Suppressor macrophage treated with lipopolysaccharide for 1 hour (primary cell): ENCODE measurements around the gene APBA1.

Source experiments
- DNase-seq, 3 donors: peaks; one replicate each; pipeline ENCODE4 v3.0.0-alpha.2; 2020 to 2022

The APBA1 gene

GRCh38 chr9:69392826-69393225 is 279.3 kb downstream of the APBA1 start:
- DNase-seq = no peak

- DNase-seq = no peak
These were observed 280.2 kb downstream of the APBA1 start for GRCh38 chr9:69391946-69392345.

GRCh38 chr9:69391487-69391886 is 280.7 kb downstream of the APBA1 start:
- DNase-seq = no peak

GRCh38 chr9:69389437-69389995 is 282.7 kb downstream of the APBA1 start:
- DNase-seq = no peak

- no peak for DNase-seq
These were observed 283.6 kb downstream of the APBA1 start for GRCh38 chr9:69388596-69388995.

GRCh38 chr9:69386651-69387050 is 285.5 kb downstream of the APBA1 start:
- no peak for DNase-seq

- DNase-seq = no peak
These were observed 286.6 kb downstream of the APBA1 start for GRCh38 chr9:69385581-69386033.

GRCh38 chr9:69382135-69382534 is 290.0 kb downstream of the APBA1 start:
- DNase-seq = no peak

- DNase-seq = no peak
These were observed 291.4 kb downstream of the APBA1 start for GRCh38 chr9:69380811-69381210.

GRCh38 chr9:69380301-69380700 is 291.9 kb downstream of the APBA1 start:
- DNase-seq = no peak

- no peak for DNase-seq
These were observed 292.7 kb downstream of the APBA1 start for GRCh38 chr9:69379270-69379982.

GRCh38 chr9:69377981-69378380 is 294.2 kb downstream of the APBA1 start:
- DNase-seq = no peak
